Neural progenitor cell (in vitro differentiated cells): ENCODE results near the gene INO80C.

Experiments
- CTCF ChIP-seq: fragments of 200-600 bp; sonication (generic); IDR thresholded peaks from 2 replicates; pipeline ENCODE4 v1.5.1; 2017; ENCODE audit warnings: antibody characterized with exemption, mild to moderate bottlenecking
- EZH2phosphoT487 ChIP-seq: fragments of 200-600 bp; sonication (generic); IDR thresholded peaks from 2 replicates; pipeline ENCODE4 v1.6.1; 2017; ENCODE audit warnings: antibody characterized with exemption

GRCh38 chr18:35473562-35473961, 24.2 kb downstream of the INO80C start:
- TF ChIP-seq CTCF (no peak), EZH2phosphoT487 (no peak)
